Measurements from ENCODE around the gene DTNA.
"Not testable (repeated sequence)": the region's sequence is repeated elsewhere in the genome, so short reads cannot be mapped to it uniquely, and the experiment has no call there.

The DTNA gene

DNA sequence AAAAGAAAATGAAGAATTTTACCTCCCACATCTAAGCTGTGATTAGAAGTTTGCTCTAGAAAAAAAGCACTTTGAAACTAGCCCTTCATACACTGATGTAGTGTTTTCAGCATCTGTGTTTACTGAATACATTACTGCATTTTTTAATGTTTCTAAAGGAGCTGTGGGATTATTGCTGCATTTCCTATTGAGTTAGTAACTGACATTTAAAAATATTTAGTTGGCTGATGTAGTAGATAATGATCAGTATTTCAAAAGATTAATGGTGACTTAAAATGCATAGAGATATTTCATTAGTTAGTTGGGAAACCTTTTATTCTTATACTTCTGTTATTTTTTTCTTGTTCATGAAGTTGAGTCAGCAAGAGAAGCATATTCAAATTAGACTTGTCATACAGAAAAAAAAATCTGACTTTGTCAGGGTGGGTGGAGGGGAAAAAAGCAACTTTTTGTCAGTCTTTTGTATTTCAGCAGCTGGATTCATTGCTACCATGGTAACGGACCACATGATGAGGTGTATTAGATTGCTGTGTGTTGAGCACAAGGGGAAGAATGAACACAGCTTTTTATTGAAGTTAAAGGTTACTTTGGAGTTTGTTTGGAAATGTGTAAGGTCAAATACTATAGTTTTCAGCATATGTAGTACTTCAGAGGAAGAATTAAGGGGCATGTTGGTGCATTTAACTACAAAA lies at the start of gene DTNA:
DTNA (plus strand) TSS at position 549 of the 692 bp plus-strand sequence. CDS start 45,679 bp downstream, outside the sequence.
- no peak for DNase-seq (ENCODE audit: low read depth)

DNA sequence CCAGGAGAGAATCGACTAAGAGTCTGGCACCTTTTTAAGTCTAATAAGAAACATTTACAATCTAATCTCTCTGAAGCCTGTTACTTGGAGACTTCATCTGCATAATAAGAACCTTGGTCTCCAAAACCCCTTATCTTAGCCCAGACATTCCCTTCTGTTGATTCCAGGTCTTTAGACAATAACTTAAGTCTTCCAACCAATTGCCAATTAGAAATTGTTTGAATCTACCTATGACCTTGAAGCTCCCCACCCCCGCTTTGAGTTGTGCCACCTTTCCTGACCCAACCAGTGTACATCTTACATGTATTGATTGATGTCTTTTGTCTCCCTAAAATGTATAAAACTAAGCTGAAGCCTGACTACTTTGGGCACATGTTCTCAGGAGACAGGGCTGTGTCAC lies 49.5 kb upstream of the DTNA start:
- no peak for DNase-seq (ENCODE audit: low read depth)

DNA sequence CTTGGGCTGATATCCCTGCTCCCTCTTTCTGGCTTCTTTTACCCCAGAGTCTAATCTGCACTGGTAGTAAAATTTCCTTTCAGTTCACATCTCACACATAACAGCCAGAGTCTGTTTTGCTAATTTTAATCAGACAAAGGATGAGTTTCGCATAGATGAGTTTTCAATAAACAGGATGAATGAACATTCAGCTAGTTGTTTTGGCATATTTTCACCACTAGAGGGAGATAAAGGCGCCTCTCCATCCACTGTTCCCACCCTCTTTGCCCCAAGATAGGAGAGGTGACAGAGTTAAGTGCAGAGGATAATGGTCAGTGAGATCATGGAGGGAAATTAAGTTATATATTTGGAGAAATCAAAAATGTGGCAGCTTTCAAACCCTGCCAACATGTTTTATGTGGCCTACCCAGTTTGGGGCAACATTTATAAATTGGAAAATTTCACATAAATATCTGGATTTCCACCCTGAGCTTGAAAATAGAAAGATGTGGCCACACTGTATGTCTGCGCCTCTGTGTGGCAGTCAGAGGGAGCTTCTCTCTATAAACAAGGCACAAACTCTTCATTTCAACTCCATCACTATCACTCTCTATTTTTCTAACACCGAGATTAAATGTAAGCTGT lies 48.5 kb upstream of the DTNA start:
- no peak for DNase-seq (ENCODE audit: low read depth)

DNA sequence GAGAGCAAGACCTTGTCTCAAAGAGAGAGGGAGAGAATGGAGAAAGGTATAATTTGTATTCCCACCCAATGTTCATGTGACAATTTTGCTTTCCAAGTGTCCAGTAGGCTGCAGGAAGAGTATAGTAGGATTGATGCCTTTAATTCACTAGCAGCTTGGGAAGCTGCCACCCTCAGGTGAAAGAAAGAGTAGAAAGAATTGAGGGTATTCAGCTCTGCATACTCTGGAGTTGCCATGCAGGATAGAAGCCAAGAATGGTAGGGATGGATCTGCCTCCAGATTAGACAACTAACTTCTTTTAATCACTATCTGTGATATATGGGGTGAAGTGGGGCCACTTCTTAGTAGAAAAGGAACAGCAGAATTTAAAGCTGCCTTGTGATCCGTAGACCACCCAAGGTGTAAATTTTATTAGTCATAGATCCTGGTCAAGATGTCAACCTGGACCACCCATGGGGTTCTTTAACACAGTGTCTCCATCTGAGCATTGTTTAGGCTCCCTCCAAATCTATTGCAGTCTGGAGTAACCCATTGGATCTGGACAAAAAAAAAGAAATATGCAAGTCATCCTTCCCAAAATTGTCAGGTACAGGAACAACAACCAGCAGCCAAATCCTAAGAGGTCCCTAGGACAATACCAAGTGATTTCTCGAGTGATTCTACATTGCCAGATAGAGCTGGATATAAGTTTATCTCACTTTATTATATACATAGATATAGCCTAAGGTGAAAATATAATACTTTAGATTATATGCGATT lies 33.1 kb upstream of the DTNA start:
- DNase-seq (ENCODE audit: low read depth) = no peak

DNA sequence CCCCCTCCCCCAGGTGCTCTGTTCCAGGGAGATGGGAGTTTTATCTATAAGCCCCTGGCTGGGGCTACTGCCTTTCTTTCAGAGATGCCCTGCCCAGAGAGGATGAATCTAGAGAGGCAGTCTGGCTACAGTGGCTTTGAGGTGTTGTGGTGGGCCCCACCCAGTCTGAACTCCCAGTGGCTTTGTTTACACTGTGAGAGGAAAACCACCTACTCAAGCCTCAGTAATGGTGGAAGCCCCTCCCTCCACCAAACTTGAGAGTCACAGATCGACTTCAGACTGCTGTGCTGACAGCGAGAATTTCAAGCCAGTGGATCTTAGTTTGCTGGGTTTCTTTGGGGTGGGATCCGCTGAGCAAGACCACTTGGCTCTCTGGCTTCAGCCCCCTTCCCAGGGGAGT lies 20.3 kb upstream of the DTNA start:
- not testable (repeated sequence) for DNase-seq (ENCODE audit: low read depth)

DNA sequence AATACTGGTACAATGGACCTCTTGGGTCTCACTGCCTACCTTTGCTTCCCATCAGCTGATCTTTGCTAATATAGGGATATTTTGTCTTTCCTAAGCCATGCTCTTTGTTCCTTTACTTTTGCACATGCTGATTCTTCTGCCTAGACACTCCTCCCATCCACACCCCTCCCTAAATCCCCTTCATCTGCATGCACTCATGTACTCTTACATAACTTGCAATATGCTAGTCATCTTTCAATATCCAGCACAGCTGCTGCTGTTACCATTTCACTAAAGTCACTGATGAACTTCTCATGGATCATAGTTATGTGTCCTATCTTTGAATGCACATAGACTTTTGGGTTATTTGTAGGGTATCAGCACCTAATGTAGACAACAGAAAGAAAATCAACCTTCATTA lies 18.5 kb upstream of the DTNA start:
- DNase-seq (ENCODE audit: low read depth) = no peak

DNA sequence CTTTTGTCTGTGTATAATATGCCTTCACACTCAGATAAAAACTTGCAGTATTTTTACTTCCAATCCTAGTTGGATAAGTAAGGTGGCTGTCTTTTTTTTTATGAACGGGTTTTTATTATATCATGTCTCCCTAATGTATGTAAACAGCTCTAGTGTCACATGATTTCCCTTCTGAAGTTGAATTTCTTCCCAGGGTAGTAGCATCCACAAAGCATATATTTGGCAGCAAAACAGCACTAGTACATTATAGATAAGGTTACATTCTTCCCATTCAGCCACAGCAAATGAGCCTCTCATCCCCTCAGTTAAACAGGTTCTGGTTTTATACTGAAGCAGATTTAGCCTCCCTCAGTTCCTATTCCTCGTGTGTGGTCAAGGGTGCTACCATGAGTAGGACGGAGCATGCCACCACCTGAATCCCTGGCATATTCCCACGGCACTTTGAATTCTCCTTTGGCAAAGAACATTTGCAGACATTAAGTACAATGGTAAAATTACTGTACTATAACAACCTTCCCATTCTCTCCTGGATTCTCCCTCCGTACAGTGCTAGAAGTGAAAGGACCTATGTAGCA lies 15.4 kb upstream of the DTNA start:
- no peak for DNase-seq (ENCODE audit: low read depth)

DNA sequence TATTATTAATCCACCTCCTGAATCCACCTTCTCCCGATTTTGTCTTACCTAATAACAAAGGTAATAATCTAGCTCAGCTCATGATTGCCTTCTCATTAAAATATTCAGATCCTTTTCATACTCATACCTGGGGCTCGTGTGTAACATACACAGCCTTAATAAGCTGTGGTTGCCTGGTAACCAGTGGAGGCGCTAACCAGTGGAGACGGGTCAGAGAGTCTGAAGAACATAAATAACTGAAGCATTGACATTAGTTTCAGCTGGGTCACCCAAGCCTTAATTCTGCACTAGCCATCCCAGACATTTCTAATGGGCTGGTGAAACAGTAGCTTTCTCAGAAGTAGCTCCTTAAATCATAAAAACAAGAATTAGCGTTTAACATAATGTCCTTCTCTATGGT lies 14.8 kb upstream of the DTNA start:
- DNase-seq (ENCODE audit: low read depth) = no peak

DNA sequence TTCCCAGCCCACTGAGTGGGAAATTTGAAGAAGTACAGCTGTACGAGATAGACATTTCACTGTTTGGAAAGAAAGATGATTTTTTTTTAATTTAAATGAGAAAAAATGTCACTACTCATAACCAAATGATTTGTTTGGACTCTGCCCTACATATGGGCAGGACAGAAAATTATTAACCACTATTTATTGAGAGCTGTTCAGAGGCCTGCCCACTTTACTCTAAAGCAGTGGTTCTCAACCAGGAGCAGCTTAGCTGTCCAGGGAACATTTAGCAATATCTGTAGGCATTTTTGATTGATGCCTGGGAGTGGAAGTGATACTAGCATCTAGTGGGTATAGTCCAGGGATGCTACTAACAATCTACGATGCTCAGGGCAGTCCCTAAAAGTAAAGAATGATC lies 13.4 kb upstream of the DTNA start:
- DNase-seq (ENCODE audit: low read depth) = no peak

DNA sequence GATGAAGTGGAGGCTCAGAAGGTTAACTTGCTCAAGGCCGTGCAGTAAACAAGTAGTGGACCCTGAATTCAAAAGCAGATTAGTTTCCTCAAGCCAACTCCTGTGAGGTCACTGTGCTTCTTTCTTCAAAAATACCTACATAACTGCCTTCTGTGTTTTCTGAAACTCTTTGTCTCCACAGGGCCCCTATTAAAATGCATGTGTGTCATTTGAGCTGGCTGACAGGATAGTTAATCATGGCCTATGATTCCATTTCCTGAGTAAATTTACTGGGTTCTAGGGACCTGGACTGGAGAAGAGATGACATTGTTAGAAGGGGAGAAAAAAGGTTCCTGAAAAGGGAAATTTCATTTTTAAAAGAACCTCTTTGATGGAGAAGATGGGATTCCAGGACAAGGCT lies 12.9 kb upstream of the DTNA start:
- no peak for DNase-seq (ENCODE audit: low read depth)

DNA sequence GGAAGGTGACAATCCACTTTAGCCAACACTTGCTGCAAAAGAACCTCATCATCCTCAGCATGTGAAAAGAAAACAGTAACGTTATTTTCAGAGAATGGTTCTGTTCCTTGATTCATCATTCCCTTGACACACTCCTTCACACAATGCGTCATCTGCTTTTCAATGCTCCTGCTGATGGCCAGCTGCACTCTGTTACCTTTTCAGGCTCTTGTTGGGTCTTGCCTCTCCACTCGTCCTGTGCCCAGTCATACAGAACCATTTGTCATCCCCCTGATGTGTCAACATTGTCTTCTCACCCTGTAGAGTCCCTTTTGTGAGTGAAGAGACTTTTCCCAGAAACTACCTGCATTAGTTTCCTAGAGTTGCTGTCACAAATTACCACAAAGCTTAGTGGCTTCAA lies 12.2 kb upstream of the DTNA start:
- no peak for DNase-seq (ENCODE audit: low read depth)

DNA sequence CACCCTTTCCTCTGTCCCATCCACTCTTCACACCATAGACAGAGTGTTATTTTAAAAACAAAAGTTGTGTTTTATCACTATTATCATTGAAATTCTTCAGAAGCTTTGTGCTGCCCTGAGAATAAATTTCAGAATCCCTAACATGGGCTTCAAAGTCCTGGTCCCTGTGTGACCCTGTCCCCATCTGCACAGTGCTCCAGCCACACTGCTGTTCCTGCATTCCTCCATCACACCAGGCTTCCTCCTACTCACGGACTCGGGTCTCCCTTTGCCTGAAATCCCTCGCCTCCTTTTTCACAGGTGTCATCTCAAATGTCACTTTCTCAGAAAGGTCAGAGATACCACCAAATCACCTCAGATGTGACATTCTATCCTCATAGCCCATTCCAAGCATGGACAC lies 8.2 kb upstream of the DTNA start:
- DNase-seq (ENCODE audit: low read depth) = no peak

DNA sequence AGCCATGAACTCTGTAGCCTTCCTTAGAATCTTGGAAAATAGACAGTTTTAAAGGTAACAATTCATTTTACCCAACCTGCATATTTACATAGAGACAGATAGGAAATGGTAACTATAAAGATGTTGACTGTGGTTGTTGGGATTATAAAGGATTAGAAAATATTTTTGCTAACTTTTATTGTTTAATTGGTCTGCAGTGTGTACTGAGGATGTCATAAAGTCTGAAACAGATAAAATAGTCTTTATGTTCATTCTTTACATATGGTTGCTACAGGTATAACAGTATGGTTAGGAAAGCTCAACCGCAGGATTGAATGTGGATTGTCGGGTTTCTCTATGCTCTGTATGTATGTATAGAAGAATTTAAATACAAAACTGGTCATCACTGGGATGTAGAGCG lies 7.3 kb upstream of the DTNA start:
- no peak for DNase-seq (ENCODE audit: low read depth)

DNA sequence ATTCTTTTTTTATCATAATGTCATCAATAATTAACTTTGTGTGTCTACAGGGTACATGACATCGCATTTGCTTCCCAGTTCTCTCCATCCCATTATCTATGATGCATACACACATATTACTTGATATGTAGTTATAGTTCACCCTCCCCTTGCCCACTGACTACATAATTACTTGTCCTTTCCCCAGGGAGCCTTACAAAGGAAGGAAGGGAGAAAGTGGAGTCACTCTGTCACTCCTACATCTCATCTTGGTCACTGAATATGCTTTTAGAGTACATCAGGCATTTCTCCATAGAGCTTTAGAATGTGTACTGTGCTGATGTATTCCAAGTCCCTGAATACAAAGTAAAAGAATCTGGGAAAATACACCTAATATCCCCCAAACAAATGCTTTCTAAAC lies 6.0 kb upstream of the DTNA start:
- no peak for DNase-seq (ENCODE audit: low read depth)

DNA sequence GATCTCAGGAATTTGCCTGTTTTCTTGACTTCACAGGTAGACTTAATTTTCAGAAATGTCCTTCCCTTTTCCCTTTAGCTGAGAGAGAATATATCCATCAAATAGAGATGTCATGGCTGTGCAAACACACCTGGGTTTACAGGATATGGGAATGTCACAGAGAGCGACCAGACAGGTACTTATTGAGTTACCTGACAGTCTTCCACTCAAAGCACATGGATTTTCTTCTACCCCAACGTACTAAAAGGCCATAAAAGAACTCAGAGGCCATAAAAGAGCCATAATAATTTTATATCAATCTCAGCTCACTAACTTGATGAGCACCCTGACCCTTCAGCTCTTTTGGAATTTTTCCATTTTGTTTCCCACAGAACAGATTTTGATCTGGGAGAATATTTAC lies 5.3 kb upstream of the DTNA start:
- no peak for DNase-seq (ENCODE audit: low read depth)

DNA sequence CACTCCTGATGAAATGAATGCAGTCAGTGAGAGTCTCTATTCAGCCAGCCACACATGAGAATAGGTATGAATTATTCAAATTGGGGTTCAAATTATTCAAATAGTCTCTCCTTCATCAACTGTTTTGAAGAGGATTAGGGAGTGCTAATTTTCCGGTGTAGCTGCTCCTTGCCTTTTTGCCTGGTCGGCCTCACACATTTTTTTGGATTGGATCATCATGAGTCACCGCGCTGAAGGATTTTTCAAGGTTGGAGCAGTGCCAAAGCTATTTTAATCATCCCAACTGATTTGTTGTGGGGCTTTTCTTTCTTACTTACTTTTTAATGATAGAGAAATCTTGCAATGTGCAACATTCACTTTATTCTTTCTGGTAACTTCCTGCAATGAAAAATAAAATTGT lies 2.4 kb upstream of the DTNA start:
- no peak for DNase-seq (ENCODE audit: low read depth)

DNA sequence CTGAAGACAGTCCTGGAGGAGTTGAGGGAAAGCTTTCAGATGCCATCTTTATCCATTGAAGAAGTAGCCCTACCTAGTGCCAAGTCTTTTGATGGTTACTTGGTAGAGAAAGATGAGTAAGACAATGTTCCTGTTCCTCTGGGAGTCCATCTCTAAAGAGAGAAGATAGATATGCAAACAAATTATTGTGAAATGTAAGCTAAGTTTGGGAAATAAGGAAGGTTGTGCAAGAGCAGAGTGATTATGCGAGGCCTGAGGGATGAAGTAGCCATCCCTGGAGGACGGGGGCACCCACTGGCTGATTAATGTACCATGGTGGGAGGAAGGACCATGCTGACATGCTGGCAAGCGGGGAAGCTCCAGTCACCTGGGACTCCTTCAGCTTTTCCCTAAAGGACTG lies 994 bp upstream of the DTNA start:
- no peak for DNase-seq (ENCODE audit: low read depth)

DNA sequence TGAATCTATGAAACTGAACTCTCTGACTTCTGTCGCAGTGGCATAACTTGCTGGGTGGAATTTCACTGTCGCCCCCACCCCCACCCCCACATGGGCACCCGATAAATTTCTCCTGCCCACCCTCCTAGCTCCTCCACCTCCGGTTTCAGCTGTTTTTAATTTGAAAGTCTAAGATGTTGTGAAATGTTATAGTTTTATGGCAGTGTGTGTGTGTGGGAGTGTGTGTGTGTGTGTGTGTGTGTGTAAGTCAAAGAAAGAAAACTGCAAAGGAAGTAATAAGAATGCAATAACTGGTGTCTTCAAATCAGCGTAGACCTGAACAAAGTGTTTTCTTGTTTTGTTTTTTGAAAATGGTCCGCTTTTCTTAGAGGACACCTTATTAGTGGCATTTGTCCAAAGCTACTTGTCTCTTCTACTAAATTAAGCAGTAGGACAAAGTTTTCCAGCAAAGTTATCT lies 388 bp downstream of the DTNA start:
- no peak for DNase-seq (ENCODE audit: low read depth)

DNA sequence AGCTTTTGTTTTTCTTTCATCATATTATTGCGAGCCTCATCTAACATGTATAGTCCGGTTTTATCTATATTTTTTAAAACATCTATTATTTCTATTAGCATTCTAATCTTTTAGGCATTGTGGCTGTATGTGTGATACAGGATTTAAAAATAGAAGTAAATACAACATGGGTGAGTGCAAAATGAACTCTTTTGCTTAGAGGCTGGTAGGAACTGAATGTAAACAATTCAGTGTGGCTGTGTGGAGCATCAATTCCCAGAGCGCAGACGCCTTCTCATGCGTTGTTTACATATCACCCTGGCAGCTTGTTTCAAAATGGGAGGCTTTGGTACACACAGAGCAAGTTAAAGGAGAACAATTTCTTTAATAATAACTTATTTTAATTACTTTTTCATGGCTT lies 836 bp downstream of the DTNA start:
- DNase-seq (ENCODE audit: low read depth) = no peak

DNA sequence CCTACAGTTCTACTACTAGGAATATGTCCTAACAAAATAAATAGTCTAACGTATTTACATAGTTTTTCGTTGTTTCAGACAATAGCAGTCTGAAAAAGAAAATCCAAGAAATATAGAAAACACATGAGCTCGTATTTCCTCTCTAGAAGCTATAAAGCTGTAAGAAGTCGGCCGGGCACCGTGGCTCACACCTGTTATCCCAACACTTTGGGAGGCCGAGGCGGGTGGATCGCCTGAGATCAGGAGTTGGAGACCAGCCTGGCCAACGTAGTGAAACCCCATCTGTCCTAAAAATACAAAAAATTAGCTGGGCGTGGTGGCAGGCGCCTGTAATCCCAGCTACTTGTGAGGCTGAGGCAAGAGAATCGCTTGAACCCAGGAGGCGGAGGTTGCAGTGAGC lies 6.0 kb downstream of the DTNA start:
- DNase-seq (ENCODE audit: low read depth) = not testable (repeated sequence)

DNA sequence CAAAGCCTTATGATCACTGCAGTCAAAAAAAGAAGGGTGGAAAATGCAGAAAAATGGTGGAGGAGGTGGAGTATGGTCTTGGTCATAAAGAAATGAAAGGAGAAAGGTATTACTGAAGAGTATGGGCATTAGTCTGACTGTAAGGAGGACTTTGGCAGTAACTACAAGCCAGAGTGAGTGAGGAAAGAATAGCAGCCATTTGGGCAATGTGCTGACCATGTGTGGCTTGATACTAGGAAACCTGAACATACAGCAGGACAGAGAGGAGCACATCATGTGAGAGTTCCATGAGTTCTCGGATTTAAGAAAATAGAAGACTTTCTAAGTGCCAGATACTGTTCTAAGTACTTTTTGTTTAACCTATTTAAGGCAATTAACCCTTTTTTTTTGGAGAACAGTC lies 8.5 kb downstream of the DTNA start:
- DNase-seq (ENCODE audit: low read depth) = no peak

DNA sequence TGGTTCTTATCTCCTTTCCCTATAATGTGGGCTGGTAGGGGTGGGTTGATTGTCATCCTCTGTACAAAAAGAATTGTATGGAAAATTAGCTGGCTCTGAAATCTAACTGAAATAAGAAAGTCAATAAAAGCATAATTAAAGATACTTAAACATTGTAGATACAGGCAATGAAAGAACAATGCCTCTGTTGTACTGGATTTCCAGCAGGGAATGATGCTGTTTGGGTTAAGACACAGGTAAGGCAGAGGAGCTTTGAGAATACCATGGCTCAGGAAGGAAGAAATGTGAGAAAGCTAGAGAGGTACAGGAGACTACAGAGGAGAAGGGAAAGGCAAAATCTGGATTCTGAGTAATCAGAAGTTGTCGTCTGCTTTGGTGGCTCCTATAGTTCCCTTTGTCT lies 10.1 kb downstream of the DTNA start:
- no peak for DNase-seq (ENCODE audit: low read depth)

DNA sequence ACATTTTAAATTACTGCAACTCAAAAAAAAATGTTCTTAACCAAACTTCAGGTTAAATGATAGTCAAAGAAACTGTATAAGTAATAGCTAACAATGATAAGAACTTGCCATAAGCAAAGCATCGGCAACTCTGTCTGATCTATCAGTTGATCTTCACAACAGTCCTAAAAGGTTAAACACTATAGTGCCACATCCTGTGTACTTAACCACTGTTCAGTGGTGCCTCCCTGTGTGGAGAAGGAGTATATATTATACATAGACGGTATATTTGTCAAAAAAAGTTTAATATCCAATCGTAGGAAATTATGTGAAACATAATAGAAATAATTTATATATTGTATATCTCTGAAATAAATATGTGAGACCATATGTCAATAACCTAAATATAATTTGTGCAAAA lies 13.0 kb downstream of the DTNA start:
- DNase-seq (ENCODE audit: low read depth) = no peak
